ENCODE results near the gene IFNA7. TPM values are rescaled to one million over a fixed set of nuclear protein-coding genes. Genes with fewer than 3 reads are reported as not detected.
"Not testable (repeated sequence)": the region's sequence is repeated elsewhere in the genome, so short reads cannot be mapped to it uniquely, and the experiment has no call there.

Gene IFNA7
- total RNA-seq, 2 experiments from 2014 or later, result not detected

DNA sequence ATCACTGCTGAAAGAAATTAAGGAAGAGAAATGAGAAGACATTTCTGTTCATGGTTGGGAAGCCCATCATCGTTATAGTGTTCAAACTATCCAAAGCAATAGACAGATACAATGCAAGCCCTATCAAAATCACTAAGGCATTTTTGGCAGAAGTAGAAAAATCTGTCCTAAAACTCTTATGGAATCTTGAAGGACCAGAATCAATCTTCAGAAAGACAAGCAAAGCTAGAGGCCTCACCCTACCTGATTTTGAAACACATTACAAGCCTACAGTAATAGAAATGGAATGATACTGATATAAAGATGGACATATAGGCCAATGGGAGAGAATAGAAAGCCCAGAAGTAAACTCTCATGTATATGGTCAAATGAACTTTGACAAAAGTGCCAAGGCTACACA lies 30.7 kb downstream of the IFNA7 start:
- Mint-ChIP-seq H3K27me3 (peaks cover 6% of the 10 kb centered on the region), H3K27ac (no peak overlapping the region), H3K9me3 (no peaks in the 10 kb centered on the region), H3K4me1 (ENCODE audit: low read depth) (no peaks in the 10 kb centered on the region), H3K36me3 (ENCODE audit: low read depth) (no peaks in the 10 kb centered on the region), H3K4me3 (no peak overlapping the region)
- Histone ChIP-seq H3K27me3 (ENCODE audit: control insufficient read depth in 1 of 2, insufficient read depth in 2 of 2, low read length in 2 of 2) (no peaks in the 10 kb centered on the region), H3K27ac (ENCODE audit: low read depth in 1 of 2, low read length in 2 of 2) (no peak overlapping the region), H3K4me3 (ENCODE audit: low read length) (no peak overlapping the region), H3K4me1 (ENCODE audit: insufficient read depth, low read length) (no peaks in the 10 kb centered on the region), H3K36me3 (ENCODE audit: insufficient read depth, low read length) (no peaks in the 10 kb centered on the region), H3K9me3 (ENCODE audit: control insufficient read depth in 1 of 2, insufficient read depth in 1 of 2, low read length in 2 of 2) (no peaks in the 10 kb centered on the region)
- no peak for ATAC-seq (ENCODE audit: poor library complexity)
- intact Hi-C loops (cut with DNase I, micrococcal nuclease), result no loop called here
- CTCF ChIA-PET, result no interaction called here
- DNase-seq, result no peak
- TF ChIP-seq, protein P1, sequence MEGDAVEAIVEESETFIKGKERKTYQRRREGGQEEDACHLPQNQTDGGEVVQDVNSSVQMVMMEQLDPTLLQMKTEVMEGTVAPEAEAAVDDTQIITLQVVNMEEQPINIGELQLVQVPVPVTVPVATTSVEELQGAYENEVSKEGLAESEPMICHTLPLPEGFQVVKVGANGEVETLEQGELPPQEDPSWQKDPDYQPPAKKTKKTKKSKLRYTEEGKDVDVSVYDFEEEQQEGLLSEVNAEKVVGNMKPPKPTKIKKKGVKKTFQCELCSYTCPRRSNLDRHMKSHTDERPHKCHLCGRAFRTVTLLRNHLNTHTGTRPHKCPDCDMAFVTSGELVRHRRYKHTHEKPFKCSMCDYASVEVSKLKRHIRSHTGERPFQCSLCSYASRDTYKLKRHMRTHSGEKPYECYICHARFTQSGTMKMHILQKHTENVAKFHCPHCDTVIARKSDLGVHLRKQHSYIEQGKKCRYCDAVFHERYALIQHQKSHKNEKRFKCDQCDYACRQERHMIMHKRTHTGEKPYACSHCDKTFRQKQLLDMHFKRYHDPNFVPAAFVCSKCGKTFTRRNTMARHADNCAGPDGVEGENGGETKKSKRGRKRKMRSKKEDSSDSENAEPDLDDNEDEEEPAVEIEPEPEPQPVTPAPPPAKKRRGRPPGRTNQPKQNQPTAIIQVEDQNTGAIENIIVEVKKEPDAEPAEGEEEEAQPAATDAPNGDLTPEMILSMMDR (IDR thresholded peaks at IDR 0.05), result no peak
- POLR2A ChIA-PET, result no interaction called here

DNA sequence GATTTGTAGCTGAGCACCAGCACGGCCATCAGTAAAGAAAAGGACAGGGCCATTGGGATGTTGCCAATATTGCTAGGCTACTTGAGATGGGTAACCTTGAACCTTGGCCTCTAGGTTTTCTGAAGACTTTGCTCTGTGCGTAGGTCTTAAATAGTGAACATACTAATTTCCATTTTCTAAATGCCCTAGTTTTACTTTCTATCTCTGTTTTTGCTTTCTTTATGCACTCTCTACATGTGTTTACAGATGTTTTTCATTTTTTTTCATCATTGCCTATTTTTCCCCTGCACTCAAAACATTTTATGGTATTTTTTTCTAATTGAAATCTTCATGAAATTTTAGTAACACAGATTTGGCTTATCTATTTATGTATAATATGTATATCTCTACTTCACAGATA lies 35.4 kb downstream of the IFNA7 start, which contains the start of gene IFNA21:
Gene IFNA21 (minus strand): TSS at position 101 of the 400 bp plus-strand sequence. CDS start 48 bp downstream, at position 53.
- CTCF ChIA-PET, result interaction anchor here (0.6 kb wide), 1 partner anchor 29 kb away, joined by 3 read pairs; no protein-coding TSS in a partner anchor

GRCh38 chr9:21165516-21165915 lies 36.5 kb downstream of the IFNA7 start:
- Mint-ChIP-seq H3K4me1 (ENCODE audit: low read depth) (peaks cover 29% of the 10 kb centered on the region), H3K9me3 (no peaks in the 10 kb centered on the region), H3K27ac (no peak overlapping the region), H3K36me3 (ENCODE audit: low read depth) (no peaks in the 10 kb centered on the region), H3K4me3 (no peak overlapping the region), H3K27me3 (peaks cover 6% of the 10 kb centered on the region)
- H3K4me1 ChIP-seq (ENCODE audit: insufficient read depth, low read length), result no peaks in the 10 kb centered on the region
- H3K27me3 ChIP-seq (ENCODE audit: control insufficient read depth in 1 of 2, insufficient read depth in 2 of 2, low read length in 2 of 2), result no peaks in the 10 kb centered on the region
- CTCF ChIA-PET, result no interaction called here
- POLR2A ChIA-PET, result no interaction called here
- no peaks in the 10 kb centered on the region for H3K9me3 ChIP-seq (ENCODE audit: control insufficient read depth in 1 of 2, insufficient read depth in 1 of 2, low read length in 2 of 2)
- no peak for DNase-seq
- no peak overlapping the region for H3K27ac ChIP-seq (ENCODE audit: low read depth in 1 of 2, low read length in 2 of 2)
- no peak overlapping the region for H3K4me3 ChIP-seq (ENCODE audit: low read length)
- no peaks in the 10 kb centered on the region for H3K36me3 ChIP-seq (ENCODE audit: insufficient read depth, low read length)
- intact Hi-C loops (cut with DNase I, micrococcal nuclease), result no loop called here
- TF ChIP-seq, protein P1 (IDR thresholded peaks at IDR 0.05), result no peak
- ATAC-seq (ENCODE audit: poor library complexity), result no peak

More for the DNA sequence above, 35.4 kb downstream of the IFNA7 start, which contains the start of gene IFNA21:
- POLR2A ChIA-PET; DNase-seq; H3K9me3 ChIP-seq (ENCODE audit: control insufficient read depth in 1 of 2, insufficient read depth in 1 of 2, low read length in 2 of 2); H3K36me3 ChIP-seq (ENCODE audit: insufficient read depth, low read length); H3K4me3 ChIP-seq (ENCODE audit: low read length); H3K4me1 ChIP-seq (ENCODE audit: insufficient read depth, low read length); H3K27ac ChIP-seq (ENCODE audit: low read depth in 1 of 2, low read length in 2 of 2); H3K27me3 ChIP-seq (ENCODE audit: control insufficient read depth in 1 of 2, insufficient read depth in 2 of 2, low read length in 2 of 2); H3K27ac Mint-ChIP-seq; H3K36me3 Mint-ChIP-seq (ENCODE audit: low read depth); H3K9me3 Mint-ChIP-seq; H3K4me3 Mint-ChIP-seq; H3K27me3 Mint-ChIP-seq; ATAC-seq (ENCODE audit: poor library complexity): not testable (repeated sequence)
- intact Hi-C loops (cut with DNase I, micrococcal nuclease), result loop anchor here in 1 of 2 experiments (2.0 kb wide), 1 partner anchor 74 kb away; the partner anchor contains the start of gene IFNA14
- H3K4me1 Mint-ChIP-seq (ENCODE audit: low read depth), result peaks cover 19% of the 10 kb centered on the region

- Mint-ChIP-seq H3K4me3 (peak overlapping the region; percentile 50), H3K36me3 (ENCODE audit: low read depth) (no peaks in the 10 kb centered on the region), H3K4me1 (ENCODE audit: low read depth) (peaks cover 45% of the 10 kb centered on the region), H3K9me3 (no peaks in the 10 kb centered on the region), H3K27me3 (no peaks in the 10 kb centered on the region), H3K27ac (no peak overlapping the region)
- intact Hi-C loops (cut with DNase I, micrococcal nuclease), result no loop called here
- Histone ChIP-seq H3K4me3 (ENCODE audit: low read length) (no peak overlapping the region), H3K9me3 (ENCODE audit: control insufficient read depth in 1 of 2, insufficient read depth in 1 of 2, low read length in 2 of 2) (no peaks in the 10 kb centered on the region), H3K27ac (ENCODE audit: low read depth in 1 of 2, low read length in 2 of 2) (no peak overlapping the region), H3K27me3 (ENCODE audit: control insufficient read depth in 1 of 2, insufficient read depth in 2 of 2, low read length in 2 of 2) (no peaks in the 10 kb centered on the region), H3K36me3 (ENCODE audit: insufficient read depth, low read length) (no peaks in the 10 kb centered on the region), H3K4me1 (ENCODE audit: insufficient read depth, low read length) (no peaks in the 10 kb centered on the region)
- ATAC-seq (ENCODE audit: poor library complexity) (no peak), DNase-seq (peak in 6 of 14 experiments; percentile 5 to 81 (median 38))
- ChIA-PET POLR2A (no interaction called here), CTCF (no interaction called here)
- TF ChIP-seq, protein P1 (IDR thresholded peaks at IDR 0.05), result no peak
These were observed 41.8 kb downstream of the IFNA7 start for GRCh38 chr9:21160178-21160577.

Measured in CD4-positive, alpha-beta T cell (primary cell).